Activated CD8-positive, alpha-beta memory T cell treated with anti-CD3 and anti-CD28 coated beads, Interleukin-2, amount 50 U/mL, for 24 hours (primary cell): ENCODE data around the gene MLXIP.

Experiments used
- DNase-seq: peaks from one replicate; pipeline ENCODE4 v3.0.0-alpha.2; 2020; ENCODE audit errors: extremely low read depth

MLXIP gene

DNA sequence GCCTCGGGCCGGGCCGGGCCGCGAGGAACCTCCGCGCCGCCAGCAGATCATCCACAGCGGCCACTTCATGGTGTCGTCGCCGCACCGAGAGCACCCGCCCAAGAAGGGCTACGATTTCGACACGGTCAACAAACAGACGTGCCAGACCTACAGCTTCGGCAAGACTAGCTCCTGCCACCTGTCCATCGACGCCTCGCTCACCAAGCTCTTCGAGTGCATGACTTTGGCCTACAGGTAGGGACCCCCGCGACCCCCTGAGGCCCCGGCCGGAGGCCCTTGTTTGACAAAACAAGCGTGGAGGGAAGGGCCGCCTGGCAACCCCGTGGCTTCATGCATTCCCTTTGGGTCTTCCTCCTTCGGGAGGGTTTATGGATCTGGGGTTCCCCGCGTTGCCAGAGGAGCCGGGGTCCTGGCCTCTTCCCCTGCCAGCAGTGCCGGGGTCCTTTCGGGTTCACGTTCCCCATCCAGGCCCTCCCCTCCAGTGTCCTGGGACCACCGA, 526 bp downstream of the MLXIP start:
- DNase-seq: no peak

- DNase-seq: no peak
Observed at GRCh38 chr12:122079532-122080081, 1.1 kb downstream of the MLXIP start.

DNA sequence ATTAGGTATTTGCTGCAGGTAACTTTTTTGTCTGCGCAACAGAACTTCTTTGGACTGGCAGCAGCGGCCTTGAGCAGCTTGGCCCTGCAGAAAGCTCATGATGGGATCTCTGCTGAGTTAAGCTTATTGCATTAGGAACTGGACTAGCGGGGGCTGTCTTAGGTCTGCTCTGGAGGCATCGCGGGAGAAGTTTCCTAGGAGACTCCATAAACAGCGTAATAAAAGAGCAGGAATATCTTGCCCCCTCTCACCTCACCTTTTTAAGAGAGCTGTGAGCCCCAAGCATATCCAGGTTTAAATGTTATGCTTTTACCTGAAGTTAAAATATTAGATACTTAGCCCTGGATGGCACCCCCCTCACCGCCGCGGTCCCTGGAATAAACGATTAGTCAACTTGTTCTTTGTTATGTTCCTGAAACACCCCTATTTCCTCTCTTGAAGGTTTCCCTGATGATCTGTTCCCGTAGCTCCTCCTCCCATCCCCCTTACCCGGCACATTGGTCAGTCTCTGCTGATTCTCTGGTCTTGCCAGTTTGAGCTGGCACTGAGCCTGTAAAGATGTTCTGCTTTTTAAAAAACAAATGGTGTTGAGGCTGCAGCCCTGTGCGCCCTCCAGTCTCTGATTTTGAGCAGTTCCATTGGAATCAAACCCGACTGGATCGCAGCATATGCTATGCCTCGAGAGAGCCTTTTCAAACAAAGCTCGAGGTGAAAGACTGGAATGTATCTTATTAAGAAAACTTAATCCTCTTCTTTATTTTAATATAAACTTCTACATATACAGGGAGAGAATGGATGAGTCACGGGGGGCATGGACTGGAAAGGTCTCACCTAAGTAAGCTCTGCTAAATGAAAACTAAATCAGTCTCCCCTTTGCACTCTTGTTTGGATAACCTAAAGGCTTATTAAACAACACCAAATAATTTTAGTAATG, 1.9 kb downstream of the MLXIP start:
- no peak for DNase-seq

GRCh38 chr12:122081083-122081696, 2.6 kb downstream of the MLXIP start:
- no peak for DNase-seq

DNA sequence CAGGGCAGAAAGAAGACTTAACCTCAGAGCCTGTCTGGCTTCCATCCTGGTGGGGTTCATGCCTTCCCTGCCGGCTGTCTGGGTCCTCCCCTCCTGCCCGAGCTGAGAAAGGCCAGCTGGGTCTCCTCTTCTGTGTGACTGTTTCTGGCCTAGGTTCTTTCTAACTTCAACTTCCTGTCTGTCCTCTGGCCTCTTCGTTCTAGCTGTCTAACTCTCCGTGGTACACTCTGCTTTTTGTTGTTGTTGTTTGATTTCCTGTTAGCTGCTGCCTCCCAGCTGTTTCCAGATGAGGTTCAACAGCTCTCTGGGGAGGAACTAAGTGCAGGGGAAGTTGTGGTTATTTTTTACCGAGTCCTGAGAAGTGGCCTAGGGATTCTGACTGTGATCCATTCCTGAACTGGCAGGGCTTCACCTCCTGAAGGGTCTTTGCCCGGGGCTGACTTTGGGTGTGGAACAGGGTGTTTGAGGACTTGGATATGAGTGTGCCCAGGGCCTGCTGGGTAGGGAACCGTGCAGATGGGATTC, 3.2 kb downstream of the MLXIP start:
- no peak for DNase-seq

DNA sequence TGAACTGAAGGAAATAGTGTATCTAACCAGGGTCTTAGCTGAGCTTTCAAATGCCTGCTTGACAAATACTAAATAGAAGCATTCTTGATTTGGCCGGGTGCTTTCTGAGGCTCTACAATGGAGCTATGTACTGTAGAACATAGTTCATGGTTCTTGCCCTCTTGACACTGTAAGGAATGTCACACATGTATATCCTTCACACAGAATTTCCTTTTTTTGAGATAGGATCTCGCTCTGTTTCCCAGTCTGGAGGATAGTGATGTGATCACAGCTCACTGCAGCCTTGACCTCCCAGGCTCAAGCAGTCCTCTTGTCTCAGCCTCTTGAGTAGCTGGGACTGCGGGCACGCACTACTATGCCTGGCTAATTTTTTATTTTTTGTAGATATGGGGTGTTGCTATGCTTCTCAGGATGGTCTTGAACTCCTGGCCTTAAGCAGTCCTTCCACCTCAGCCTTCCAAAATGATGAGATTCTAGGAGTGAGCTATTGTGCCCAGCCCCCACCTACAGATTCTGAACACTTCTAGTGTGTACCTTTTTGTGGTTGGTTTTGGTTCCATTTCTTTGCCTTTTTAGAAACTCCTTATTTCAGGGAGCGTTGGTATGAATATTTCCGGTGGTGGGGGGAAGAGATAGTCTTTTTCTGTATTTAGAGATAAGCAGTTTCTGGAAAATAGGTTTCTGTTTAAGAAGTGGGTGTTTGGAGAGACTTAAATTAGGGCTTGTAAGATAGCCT, 4.2 kb downstream of the MLXIP start:
- DNase-seq: no peak

GRCh38 chr12:122084857-122085405, 6.4 kb downstream of the MLXIP start:
- DNase-seq: no peak

- no peak for DNase-seq
Observed at GRCh38 chr12:122085591-122085990, 7.0 kb downstream of the MLXIP start.

DNA sequence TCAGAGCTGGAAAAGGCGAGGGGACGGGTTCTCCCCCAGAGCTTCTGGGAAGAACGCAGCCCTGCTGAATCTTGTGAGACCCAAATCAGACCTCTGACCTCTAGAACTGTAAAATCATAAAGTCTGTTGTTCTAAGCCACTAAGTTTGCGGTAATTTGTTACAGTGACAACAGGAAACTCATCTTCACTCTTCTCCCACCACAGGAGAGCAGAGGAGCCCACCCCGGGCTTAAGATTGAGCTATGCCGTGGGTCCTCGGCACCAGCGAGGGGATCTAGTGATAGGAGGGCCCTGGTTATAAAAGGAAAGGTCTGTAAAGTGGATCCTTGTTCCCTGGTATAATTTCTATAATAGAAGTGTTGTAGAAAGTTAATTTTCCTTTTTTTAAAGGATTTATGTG, 7.6 kb downstream of the MLXIP start:
- no peak for DNase-seq

DNA sequence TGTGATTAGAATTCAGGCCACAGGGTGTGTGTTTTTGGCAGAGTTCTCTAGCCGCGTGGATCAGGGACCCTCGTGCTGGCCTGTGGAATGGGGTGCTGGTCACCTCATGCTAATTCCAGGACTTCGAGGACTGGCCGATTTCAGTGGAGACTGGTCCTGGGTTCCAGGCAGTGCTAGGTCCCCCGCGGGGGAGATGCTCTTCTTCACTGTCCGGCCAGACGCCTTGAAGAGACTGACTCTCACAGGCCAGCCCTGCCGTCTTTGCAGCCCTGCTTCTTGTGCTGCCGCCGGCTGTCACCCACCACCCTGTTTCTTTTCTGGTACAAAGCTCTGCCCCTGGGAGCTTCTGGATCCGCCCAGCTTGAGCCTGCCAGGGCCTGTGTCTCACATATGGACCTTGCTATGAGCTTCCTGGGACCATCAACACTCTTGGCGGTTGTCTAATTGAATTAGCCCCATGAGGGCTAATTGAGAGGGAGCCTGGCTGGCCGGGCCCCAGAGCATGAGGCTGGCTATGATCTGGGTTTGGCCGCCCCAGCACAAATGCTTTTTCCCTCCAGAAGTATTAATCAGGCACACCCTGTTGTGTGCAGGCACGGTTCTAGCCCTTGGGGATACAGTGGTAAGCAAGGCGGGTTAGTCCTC, 8.2 kb downstream of the MLXIP start:
- DNase-seq: no peak

- DNase-seq: no peak
Observed at GRCh38 chr12:122087431-122088178, 9.0 kb downstream of the MLXIP start.

DNA sequence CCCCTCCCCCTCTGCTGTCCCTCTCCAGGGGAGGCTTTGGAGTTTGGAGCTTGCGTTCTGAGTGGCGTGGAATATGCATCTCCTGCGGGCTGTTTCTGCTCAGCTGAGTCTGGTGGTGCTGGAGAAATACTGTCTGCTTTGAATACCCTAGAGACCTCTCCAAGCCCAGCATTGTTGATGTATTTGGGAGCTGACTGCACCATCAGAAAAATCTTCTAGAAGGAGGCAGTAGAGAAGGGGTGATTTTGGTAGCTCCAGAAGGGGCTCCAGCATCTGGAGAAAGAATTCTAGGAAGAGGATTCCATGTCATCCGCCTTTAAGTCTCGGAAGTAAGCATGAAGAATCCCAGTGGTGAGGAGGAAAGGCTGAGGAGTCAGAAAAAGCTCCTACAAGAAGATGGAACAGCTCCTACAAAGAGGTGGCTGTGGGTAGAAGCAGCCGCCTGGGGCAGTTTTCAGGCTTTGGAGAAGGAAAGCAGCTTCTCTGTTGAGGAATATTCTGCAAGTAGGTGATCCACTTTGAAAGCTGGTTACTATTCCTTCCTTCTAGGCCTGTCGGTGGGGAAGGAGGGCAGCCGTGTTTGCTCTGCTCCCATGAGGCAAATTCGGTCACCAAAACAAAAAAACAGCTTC, 9.7 kb downstream of the MLXIP start:
- no peak for DNase-seq

- DNase-seq: no peak
Observed at GRCh38 chr12:122089077-122089476, 10.5 kb downstream of the MLXIP start.

DNA sequence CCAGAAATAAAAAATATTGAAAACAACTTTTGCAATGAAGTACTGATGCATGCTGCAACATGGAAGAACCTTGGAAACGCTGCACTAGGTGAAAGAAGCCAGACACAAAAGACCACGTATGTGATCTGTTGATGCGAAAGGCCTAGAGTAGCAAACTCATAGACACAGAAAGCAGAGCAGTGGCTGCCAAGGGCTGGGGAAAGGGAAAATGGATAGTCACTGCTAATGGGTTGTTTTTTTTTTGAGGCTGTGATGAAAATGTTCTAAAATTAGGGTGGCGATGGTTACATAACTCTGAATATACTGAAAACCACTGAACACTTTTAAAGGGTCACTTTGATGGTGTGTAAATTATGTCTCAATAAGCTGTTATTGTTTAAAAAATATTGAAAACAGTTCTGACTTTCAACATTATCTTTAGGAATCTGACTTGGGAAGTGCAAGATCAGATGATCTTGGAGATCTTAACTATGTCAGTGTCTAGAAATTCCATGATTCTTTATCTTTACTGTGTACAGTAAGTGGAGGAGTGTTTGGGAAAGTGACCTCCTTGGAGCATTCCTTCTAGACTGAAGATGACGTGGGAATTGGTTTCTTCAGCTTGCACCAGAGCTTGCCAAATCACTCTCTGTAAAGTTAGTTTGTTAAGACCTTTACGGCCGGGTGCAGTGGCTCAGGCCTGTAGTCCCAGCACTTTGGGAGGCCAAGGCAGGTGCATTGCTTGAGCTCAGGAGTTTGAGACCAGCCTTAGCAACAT, 12.4 kb downstream of the MLXIP start:
- no peak for DNase-seq

DNA sequence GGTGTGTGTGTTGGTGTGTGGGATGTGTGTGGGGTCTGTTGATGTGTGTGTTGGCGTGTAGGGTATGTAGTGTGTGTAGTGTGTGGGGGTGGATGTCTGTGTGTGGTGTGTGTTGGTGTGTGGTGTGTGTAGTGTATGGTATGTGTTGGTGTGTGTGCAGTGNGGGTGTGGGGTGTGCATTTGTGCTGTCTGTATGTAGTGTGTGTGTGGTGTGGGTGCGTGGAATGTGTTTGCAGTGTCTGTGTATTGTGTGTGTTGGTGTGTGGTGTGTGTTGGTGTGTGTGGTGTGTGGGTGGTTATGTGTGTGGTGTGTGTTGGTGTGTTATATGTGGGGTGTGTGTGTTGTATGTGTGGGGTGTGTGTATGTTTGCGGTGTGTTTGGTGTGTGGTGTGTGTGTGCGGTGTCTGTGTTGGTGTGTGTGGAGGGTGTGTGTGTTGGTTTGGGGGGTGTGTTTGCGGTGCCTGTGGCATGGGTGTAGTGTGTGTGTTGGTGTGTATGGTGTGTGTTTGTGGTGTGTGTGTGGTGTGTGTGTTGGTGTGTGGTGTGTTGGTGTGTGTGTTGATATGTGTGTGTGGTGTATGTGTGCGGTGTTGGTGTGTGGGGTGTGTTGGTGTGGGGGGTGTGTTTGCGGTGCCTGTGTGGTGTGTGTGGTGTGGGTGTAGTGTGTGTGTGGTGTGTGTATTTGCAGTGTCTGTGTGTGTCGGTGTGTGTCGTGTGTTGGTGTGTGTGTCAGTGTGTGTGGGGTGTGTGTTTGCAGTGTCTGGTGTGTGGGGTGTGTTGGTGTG, 14.7 kb downstream of the MLXIP start:
- no peak for DNase-seq

GRCh38 chr12:122094137-122094734, 15.7 kb downstream of the MLXIP start:
- no peak for DNase-seq

DNA sequence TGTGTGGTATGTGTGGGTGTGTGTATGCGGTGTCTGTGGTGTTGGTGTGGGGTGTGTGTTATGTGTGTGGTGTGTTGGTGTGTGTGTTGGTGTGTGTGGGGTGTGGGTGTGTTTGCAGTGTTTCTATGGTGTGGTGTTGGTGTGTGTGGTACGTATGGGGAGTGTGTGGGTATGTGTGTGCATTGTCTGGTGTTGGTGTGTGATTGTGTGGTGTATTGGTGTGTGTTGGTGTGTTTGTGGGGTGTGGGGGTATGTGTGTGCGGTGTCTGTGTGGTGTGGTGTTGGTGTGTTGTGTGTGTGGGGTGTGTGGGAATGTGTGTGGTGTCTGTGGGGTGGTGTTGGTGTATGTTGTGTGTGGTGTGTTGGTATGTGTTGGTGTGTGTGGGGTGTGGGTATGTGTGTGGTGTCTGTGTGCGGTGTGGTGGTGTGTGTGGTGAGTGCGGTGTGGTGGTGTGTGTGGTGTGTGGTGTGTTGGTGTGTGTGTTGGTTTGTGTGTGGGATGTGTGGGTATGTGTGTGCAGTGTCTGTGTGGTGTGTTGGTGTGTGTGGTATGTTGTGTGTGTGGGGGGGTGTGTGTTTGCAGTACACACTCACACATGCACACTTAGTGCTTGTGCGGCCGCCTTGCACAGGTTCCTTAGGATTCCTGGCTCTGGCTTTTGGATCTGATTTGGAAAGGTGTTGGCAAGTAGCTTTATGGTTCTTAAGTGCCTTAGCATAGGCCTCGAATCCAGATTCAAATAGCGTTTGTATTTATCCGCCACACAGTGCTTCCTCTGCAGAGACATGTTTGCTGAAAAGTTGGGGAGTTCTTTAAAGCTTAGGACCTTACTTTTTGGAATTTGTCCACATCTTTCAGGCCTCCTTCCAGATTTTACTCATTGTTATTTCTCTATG, 16.4 kb downstream of the MLXIP start:
- no peak for DNase-seq
